Measurements from ENCODE around the gene CRY2. TPM values are rescaled to one million over a fixed set of nuclear protein-coding genes. Genes with fewer than 3 reads are reported as not detected.
"Not testable (repeated sequence)": the region's sequence is repeated elsewhere in the genome, so short reads cannot be mapped to it uniquely, and the experiment has no call there.

Gene CRY2
- total and polyA plus RNA-seq, 5 donors, result 34.3 to 82.1 (median 68.6) TPM

GRCh38 chr11:45812581-45813548, 34.4 kb upstream of the CRY2 start:
- ATAC-seq (no peak), DNase-seq (no peak)
- H3K9me3 ChIP-seq (ENCODE audit: control insufficient read depth, low read length), result no peaks in the 10 kb centered on the region
- no peaks in the 10 kb centered on the region for H3K27me3 ChIP-seq (ENCODE audit: control insufficient read depth, insufficient read depth)
- H3K4me3 ChIP-seq (ENCODE audit: low read length), result no peak overlapping the region
- WGBS, result 73% methylated on average over 7 of the region's 7 CpGs
- H3K27ac ChIP-seq (ENCODE audit: low read length), result no peak overlapping the region
- H3K4me1 ChIP-seq (ENCODE audit: control insufficient read depth, insufficient read depth, low read length), result peaks cover 3% of the 10 kb centered on the region
- intact Hi-C loops (cut with DNase I), result no loop called here

GRCh38 chr11:45815747-45816146, 31.5 kb upstream of the CRY2 start:
- no peaks in the 10 kb centered on the region for H3K4me1 ChIP-seq (ENCODE audit: control insufficient read depth, insufficient read depth, low read length)
- DNase-seq (no peak), ATAC-seq (no peak)
- H3K27ac ChIP-seq (ENCODE audit: low read length), result no peak overlapping the region
- 88% methylated on average over 3 of the region's 3 CpGs for WGBS
- no peaks in the 10 kb centered on the region for H3K9me3 ChIP-seq (ENCODE audit: control insufficient read depth, low read length)
- H3K27me3 ChIP-seq (ENCODE audit: control insufficient read depth, insufficient read depth), result no peaks in the 10 kb centered on the region
- intact Hi-C loops (cut with DNase I), result no loop called here
- no peak overlapping the region for H3K4me3 ChIP-seq (ENCODE audit: low read length)

DNA sequence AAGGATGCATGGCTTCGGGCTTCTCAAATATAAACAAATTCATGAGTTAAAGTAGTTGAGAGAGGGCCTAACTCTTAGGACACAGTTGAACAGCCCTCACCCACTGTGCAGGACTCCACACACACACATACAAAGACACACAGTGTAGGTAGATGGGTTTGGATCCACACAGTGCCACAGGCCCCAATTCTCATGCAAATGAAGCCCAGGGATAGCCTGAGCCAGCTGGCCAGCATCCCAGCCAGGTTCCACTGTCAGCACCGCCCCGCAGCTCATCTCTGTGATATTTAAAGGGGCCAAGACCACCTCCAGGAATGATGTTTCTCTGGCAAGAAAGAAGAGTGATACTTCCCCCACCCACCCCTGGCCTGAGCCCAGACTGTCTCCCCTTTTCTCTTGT, 30.7 kb upstream of the CRY2 start:
- ATAC-seq, result peak in 1 of 2 donors; percentile 42
- Histone ChIP-seq H3K4me1 (ENCODE audit: control insufficient read depth, insufficient read depth, low read length) (no peaks in the 10 kb centered on the region), H3K9me3 (ENCODE audit: control insufficient read depth, low read length) (no peaks in the 10 kb centered on the region), H3K27me3 (ENCODE audit: control insufficient read depth, insufficient read depth) (no peaks in the 10 kb centered on the region), H3K4me3 (ENCODE audit: low read length) (no peak overlapping the region), H3K27ac (ENCODE audit: low read length) (no peak overlapping the region)
- intact Hi-C loops (cut with DNase I), result no loop called here
- DNase-seq, result no peak
- 50% methylated on average over 3 of the region's 3 CpGs for WGBS

GRCh38 chr11:45817191-45817590, 30.1 kb upstream of the CRY2 start:
- WGBS, result 96% methylated on average over 7 of the region's 7 CpGs
- no peak overlapping the region for H3K27ac ChIP-seq (ENCODE audit: low read length)
- no peaks in the 10 kb centered on the region for H3K9me3 ChIP-seq (ENCODE audit: control insufficient read depth, low read length)
- H3K4me3 ChIP-seq (ENCODE audit: low read length), result no peak overlapping the region
- H3K4me1 ChIP-seq (ENCODE audit: control insufficient read depth, insufficient read depth, low read length), result no peaks in the 10 kb centered on the region
- intact Hi-C loops (cut with DNase I), result no loop called here
- no peaks in the 10 kb centered on the region for H3K27me3 ChIP-seq (ENCODE audit: control insufficient read depth, insufficient read depth)
- DNase-seq (no peak), ATAC-seq (no peak)

GRCh38 chr11:45818961-45819605, 28.2 kb upstream of the CRY2 start:
- WGBS, result 67% methylated on average over 6 of the region's 6 CpGs
- no peak for ATAC-seq
- Histone ChIP-seq H3K4me3 (ENCODE audit: low read length) (no peak overlapping the region), H3K27me3 (ENCODE audit: control insufficient read depth, insufficient read depth) (no peaks in the 10 kb centered on the region), H3K4me1 (ENCODE audit: control insufficient read depth, insufficient read depth, low read length) (peaks cover 3% of the 10 kb centered on the region), H3K9me3 (ENCODE audit: control insufficient read depth, low read length) (no peaks in the 10 kb centered on the region), H3K27ac (ENCODE audit: low read length) (no peak overlapping the region)
- intact Hi-C loops (cut with DNase I), result no loop called here
- DNase-seq, result no peak

DNA sequence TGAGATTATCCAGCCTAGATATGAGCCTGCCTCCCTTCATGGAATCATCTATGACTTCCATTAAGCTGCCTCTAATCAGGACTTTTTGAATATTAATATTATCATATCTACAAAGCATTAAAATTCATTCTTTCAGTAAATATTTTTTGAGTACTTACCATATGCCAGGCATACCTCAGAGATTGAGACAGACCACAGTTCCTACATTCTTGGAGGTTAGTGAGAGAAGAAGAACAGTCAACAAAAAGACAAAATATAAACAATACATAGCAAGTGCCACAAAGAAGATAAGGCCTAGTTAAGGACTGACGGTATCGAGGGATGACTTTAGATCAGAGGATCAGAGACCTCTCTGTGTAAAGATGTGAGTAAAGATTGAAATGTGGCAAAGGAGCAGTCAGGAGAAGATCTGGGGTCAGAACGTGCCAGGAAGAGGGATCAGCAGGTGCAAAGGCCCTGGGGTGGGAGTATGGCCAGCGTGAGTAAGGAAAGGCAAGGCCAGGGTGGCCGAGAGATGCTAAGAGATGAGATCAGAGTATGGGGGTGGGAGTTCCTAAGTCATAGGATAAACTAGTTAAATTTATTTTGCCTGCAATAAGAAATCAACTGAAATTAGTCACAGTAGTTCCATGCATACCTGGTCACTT, 26.9 kb upstream of the CRY2 start:
- Histone ChIP-seq H3K4me3 (ENCODE audit: low read length) (no peak overlapping the region), H3K4me1 (ENCODE audit: control insufficient read depth, insufficient read depth, low read length) (peaks cover 3% of the 10 kb centered on the region), H3K27me3 (ENCODE audit: control insufficient read depth, insufficient read depth) (no peaks in the 10 kb centered on the region), H3K27ac (ENCODE audit: low read length) (no peak overlapping the region), H3K9me3 (ENCODE audit: control insufficient read depth, low read length) (no peaks in the 10 kb centered on the region)
- ATAC-seq (no peak), DNase-seq (no peak)
- 92% methylated on average over 5 of the region's 5 CpGs for WGBS
- intact Hi-C loops (cut with DNase I), result no loop called here

DNA sequence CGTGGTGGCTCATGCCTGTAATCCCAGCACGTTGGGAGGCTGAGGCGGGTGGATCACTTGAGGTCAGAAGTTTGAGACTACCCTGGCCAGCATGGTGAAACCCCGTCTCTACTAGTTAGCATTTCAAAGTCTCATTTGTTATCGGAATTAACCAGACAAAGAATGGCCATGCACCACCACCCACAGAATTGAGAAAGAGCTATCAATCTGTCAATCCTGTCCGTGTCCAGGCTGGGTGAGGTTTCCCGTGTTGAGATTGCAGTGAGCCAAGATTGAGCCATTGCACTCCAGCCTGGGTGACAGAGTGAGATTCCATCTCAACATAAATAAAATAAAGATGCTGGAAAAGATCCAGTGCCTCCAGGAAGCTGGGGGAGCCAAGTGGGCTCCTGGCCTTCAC, 20.8 kb upstream of the CRY2 start:
- H3K9me3 ChIP-seq (ENCODE audit: control insufficient read depth, low read length); DNase-seq; H3K4me3 ChIP-seq (ENCODE audit: low read length); H3K27me3 ChIP-seq (ENCODE audit: control insufficient read depth, insufficient read depth); intact Hi-C loops (cut with DNase I); H3K4me1 ChIP-seq (ENCODE audit: control insufficient read depth, insufficient read depth, low read length); H3K27ac ChIP-seq (ENCODE audit: low read length): not testable (repeated sequence)
- WGBS, result 54% methylated on average over 7 of the region's 7 CpGs
- ATAC-seq, result peak in 1 of 2 donors; percentile 73

DNA sequence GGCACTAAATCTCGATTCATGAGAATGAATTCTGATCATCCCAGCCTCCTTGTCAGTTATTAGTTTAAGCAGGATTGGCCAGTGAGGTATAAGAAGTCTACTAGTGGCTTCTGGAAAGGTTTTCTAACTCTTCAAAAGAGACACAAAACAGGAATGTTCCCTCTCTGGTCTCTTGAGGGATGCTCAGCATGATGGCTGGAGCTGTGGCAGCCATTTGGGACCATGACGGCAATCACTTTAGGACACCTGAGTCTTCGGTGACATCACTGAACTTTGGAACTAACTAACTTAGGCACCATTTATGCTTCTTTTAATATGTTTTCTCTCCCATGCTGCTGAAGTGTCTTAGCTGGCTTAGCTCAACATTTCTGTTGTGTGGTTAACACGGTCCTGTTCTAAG, 20.2 kb upstream of the CRY2 start:
- WGBS, result 93% methylated on average over 4 of the region's 4 CpGs
- no peak for ATAC-seq
- intact Hi-C loops (cut with DNase I), result no loop called here
- H3K4me1 ChIP-seq (ENCODE audit: control insufficient read depth, insufficient read depth, low read length), result peaks cover 3% of the 10 kb centered on the region
- no peaks in the 10 kb centered on the region for H3K27me3 ChIP-seq (ENCODE audit: control insufficient read depth, insufficient read depth)
- no peak overlapping the region for H3K4me3 ChIP-seq (ENCODE audit: low read length)
- no peak for DNase-seq
- no peak overlapping the region for H3K27ac ChIP-seq (ENCODE audit: low read length)
- no peaks in the 10 kb centered on the region for H3K9me3 ChIP-seq (ENCODE audit: control insufficient read depth, low read length)

- intact Hi-C loops (cut with DNase I), result no loop called here
- H3K27me3 ChIP-seq (ENCODE audit: control insufficient read depth, insufficient read depth), result no peaks in the 10 kb centered on the region
- H3K4me3 ChIP-seq (ENCODE audit: low read length), result no peak overlapping the region
- WGBS, result 59% methylated on average over 4 of the region's 4 CpGs
- ATAC-seq (no peak), DNase-seq (no peak)
- no peak overlapping the region for H3K27ac ChIP-seq (ENCODE audit: low read length)
- peaks cover under 1% of the 10 kb centered on the region for H3K4me1 ChIP-seq (ENCODE audit: control insufficient read depth, insufficient read depth, low read length)
- H3K9me3 ChIP-seq (ENCODE audit: control insufficient read depth, low read length), result no peaks in the 10 kb centered on the region
Observed at GRCh38 chr11:45828996-45829395, 18.3 kb upstream of the CRY2 start.

GRCh38 chr11:45830596-45830995, 16.7 kb upstream of the CRY2 start:
- DNase-seq (no peak), ATAC-seq (no peak)
- Histone ChIP-seq H3K4me3 (ENCODE audit: low read length) (no peak overlapping the region), H3K27ac (ENCODE audit: low read length) (no peak overlapping the region), H3K4me1 (ENCODE audit: control insufficient read depth, insufficient read depth, low read length) (no peaks in the 10 kb centered on the region), H3K9me3 (ENCODE audit: control insufficient read depth, low read length) (no peaks in the 10 kb centered on the region), H3K27me3 (ENCODE audit: control insufficient read depth, insufficient read depth) (no peaks in the 10 kb centered on the region)
- 78% methylated on average over 2 of the region's 2 CpGs for WGBS
- intact Hi-C loops (cut with DNase I), result no loop called here

DNA sequence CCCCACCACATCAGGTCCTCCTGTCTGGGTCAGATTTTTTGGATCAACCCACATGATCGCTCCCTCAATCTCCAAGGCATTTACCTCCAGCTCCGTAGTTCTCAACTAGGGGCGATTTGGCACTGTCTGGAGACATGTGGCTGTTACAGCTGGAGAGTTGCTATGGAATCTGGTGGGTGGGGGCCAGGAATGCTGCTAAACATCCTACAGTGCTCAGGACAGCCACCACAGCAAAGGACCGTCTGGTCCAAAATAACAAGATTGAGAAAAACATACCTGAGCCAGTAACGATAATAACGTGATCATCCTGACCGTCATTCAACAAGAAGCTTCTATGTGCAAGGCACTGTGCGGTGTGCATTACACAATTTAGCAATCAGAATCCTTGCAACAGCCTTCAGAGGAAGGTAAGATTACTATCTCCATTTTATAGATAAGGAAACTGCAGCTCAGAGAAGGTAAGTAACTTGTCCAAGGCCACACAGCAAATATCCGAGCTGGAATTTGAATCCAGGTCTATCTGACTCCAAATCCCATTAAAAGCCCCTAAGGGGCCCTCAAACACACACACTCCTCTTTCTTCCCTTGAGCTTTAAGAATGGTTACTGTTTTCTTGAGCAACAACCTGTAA, 14.3 kb upstream of the CRY2 start:
- Histone ChIP-seq H3K27ac (ENCODE audit: low read length) (no peak overlapping the region), H3K9me3 (ENCODE audit: control insufficient read depth, low read length) (no peaks in the 10 kb centered on the region), H3K4me3 (ENCODE audit: low read length) (no peak overlapping the region), H3K27me3 (ENCODE audit: control insufficient read depth, insufficient read depth) (no peaks in the 10 kb centered on the region), H3K4me1 (ENCODE audit: control insufficient read depth, insufficient read depth, low read length) (no peaks in the 10 kb centered on the region)
- WGBS, result 76% methylated on average over 9 of the region's 9 CpGs
- no peak for ATAC-seq
- no peak for DNase-seq
- intact Hi-C loops (cut with DNase I), result no loop called here
